Spinal cord (tissue), 10 donors: ENCODE results near the gene SLC7A8. TPM values are rescaled to one million over a fixed set of nuclear protein-coding genes. Genes with fewer than 3 reads are reported as not detected.
A peak's percentile ranks its signal among the peaks of the same experiment; 100 is the strongest.

Experiments
- DNase-seq, 6 donors: peaks; one replicate each; pipeline versions ENCODE4 v3.0.0 to v3.0.0-alpha.2; 2013 to 2015; ENCODE audit warnings: low spot score in 6 of 6, low read depth in 4 of 6
- H3K27ac ChIP-seq: one replicate; pipeline ENCODE4 v1.5.1; 2013; ENCODE audit warnings: low read depth, low read length, control low read depth
- H3K27me3 ChIP-seq: one replicate; pipeline ENCODE4 v1.6.1; 2013; ENCODE audit warnings: low read length; ENCODE audit not compliant: control insufficient read depth, insufficient read depth
- H3K36me3 ChIP-seq: one replicate; pipeline ENCODE4 v1.6.1; 2013; ENCODE audit warnings: low read length; ENCODE audit not compliant: control insufficient read depth, insufficient read depth
- H3K4me1 ChIP-seq: one replicate; pipeline ENCODE4 v1.6.1; 2013; ENCODE audit warnings: low read length; ENCODE audit not compliant: control insufficient read depth, insufficient read depth
- H3K4me3 ChIP-seq: one replicate; pipeline ENCODE4 v1.5.1; 2013; ENCODE audit warnings: low read depth, low read length, control low read depth
- H3K9me3 ChIP-seq: one replicate; pipeline ENCODE4 v1.6.1; 2013; ENCODE audit warnings: low read length; ENCODE audit not compliant: control insufficient read depth, insufficient read depth
- WGBS: methylation state at CpG from one replicate; pipeline ENCODE4 v1.1.5; 2013; ENCODE audit warnings: missing lambda C conversion rate; ENCODE audit not compliant: insufficient coverage; 5-methylcytosine and 5-hydroxymethylcytosine counted together
- polyA plus RNA-seq, 2 donors: library from polyadenylated mRNA; unstranded; fragments of 120-200 nt; gene quantifications; one replicate each; pipeline ENCODE4 v1.2.1, GENCODE V29; 2013; ENCODE audit not compliant: insufficient read length in 2 of 2
- total RNA-seq, 2 donors: library from RNA; depleted of rRNA in 1 of 2; stranded (reverse); fragments of 120-200 nt in 1 of 2; fragments of >200 nt in 1 of 2; gene quantifications; one replicate each; pipeline versions ENCODE4 v1.2.3 to v1.2.4, GENCODE V29; 2013 to 2014
- donor health status: healthy.

The SLC7A8 gene
- total and polyA plus RNA-seq, 4 donors: 8.6 to 18.9 (median 17.2) TPM

- peaks cover 4% of the 10 kb centered on the region for H3K36me3 ChIP-seq
- H3K9me3 ChIP-seq: no peaks in the 10 kb centered on the region
- no peak for DNase-seq
- peaks cover 3% of the 10 kb centered on the region for H3K4me1 ChIP-seq
- no peak overlapping the region for H3K27ac ChIP-seq
- no peak overlapping the region for H3K4me3 ChIP-seq
- H3K27me3 ChIP-seq: no peaks in the 10 kb centered on the region
- WGBS: 92% methylated on average over 5 of the region's 7 CpGs
Measured at GRCh38 chr14:23128969-23129758, 54.3 kb downstream of the SLC7A8 start.

GRCh38 chr14:23127861-23128260 lies 55.6 kb downstream of the SLC7A8 start:
- 91% methylated on average over 1 of the region's 3 CpGs for WGBS
- no peaks in the 10 kb centered on the region for H3K9me3 ChIP-seq
- no peak overlapping the region for H3K4me3 ChIP-seq
- no peak overlapping the region for H3K27ac ChIP-seq
- H3K27me3 ChIP-seq: no peaks in the 10 kb centered on the region
- peaks cover 6% of the 10 kb centered on the region for H3K4me1 ChIP-seq
- DNase-seq: no peak
- peaks cover 4% of the 10 kb centered on the region for H3K36me3 ChIP-seq

- DNase-seq: no peak
- 79% methylated on average over 7 of the region's 8 CpGs for WGBS
- no peak overlapping the region for H3K4me3 ChIP-seq
- no peaks in the 10 kb centered on the region for H3K9me3 ChIP-seq
- H3K27me3 ChIP-seq: no peaks in the 10 kb centered on the region
- H3K36me3 ChIP-seq: peaks cover 4% of the 10 kb centered on the region
- no peak overlapping the region for H3K27ac ChIP-seq
- H3K4me1 ChIP-seq: peaks cover 6% of the 10 kb centered on the region
Measured at GRCh38 chr14:23126548-23127278, 56.7 kb downstream of the SLC7A8 start.

GRCh38 chr14:23125933-23126524 lies 57.4 kb downstream of the SLC7A8 start:
- 67% methylated on average over 7 of the region's 9 CpGs for WGBS
- Histone ChIP-seq H3K27me3 (no peaks in the 10 kb centered on the region), H3K4me1 (peaks cover 9% of the 10 kb centered on the region), H3K9me3 (no peaks in the 10 kb centered on the region), H3K36me3 (peaks cover 4% of the 10 kb centered on the region), H3K27ac (no peak overlapping the region), H3K4me3 (no peak overlapping the region)
- no peak for DNase-seq

GRCh38 chr14:23125011-23125410 lies 58.4 kb downstream of the SLC7A8 start:
- peaks cover 12% of the 10 kb centered on the region for H3K4me1 ChIP-seq
- no peak overlapping the region for H3K27ac ChIP-seq
- 60% methylated on average over 1 of the region's 3 CpGs for WGBS
- H3K36me3 ChIP-seq: peaks cover 4% of the 10 kb centered on the region
- H3K27me3 ChIP-seq: no peaks in the 10 kb centered on the region
- H3K9me3 ChIP-seq: no peaks in the 10 kb centered on the region
- no peak overlapping the region for H3K4me3 ChIP-seq
- no peak for DNase-seq

- Histone ChIP-seq H3K27ac (no peak overlapping the region), H3K4me1 (peaks cover 12% of the 10 kb centered on the region), H3K27me3 (no peaks in the 10 kb centered on the region), H3K36me3 (peaks cover 4% of the 10 kb centered on the region), H3K4me3 (no peak overlapping the region), H3K9me3 (no peaks in the 10 kb centered on the region)
- no peak for DNase-seq
- WGBS: 91% methylated on average over 10 of the region's 13 CpGs
Measured at GRCh38 chr14:23124337-23124954, 59.0 kb downstream of the SLC7A8 start.

GRCh38 chr14:23123419-23123818 lies 60.0 kb downstream of the SLC7A8 start:
- H3K36me3 ChIP-seq: peaks cover 4% of the 10 kb centered on the region
- H3K4me1 ChIP-seq: peaks cover 12% of the 10 kb centered on the region
- no peak overlapping the region for H3K4me3 ChIP-seq
- H3K27me3 ChIP-seq: no peaks in the 10 kb centered on the region
- no peak overlapping the region for H3K27ac ChIP-seq
- peak in 2 of 6 donors; percentile 11 to 37 for DNase-seq
- WGBS: 43% methylated on average over 8 of the region's 8 CpGs
- H3K9me3 ChIP-seq: no peaks in the 10 kb centered on the region

- no peak overlapping the region for H3K27ac ChIP-seq
- DNase-seq: no peak
- H3K27me3 ChIP-seq: no peaks in the 10 kb centered on the region
- 88% methylated on average over 5 of the region's 6 CpGs for WGBS
- no peaks in the 10 kb centered on the region for H3K36me3 ChIP-seq
- peaks cover 12% of the 10 kb centered on the region for H3K4me1 ChIP-seq
- H3K9me3 ChIP-seq: no peaks in the 10 kb centered on the region
- no peak overlapping the region for H3K4me3 ChIP-seq
Measured at GRCh38 chr14:23122086-23122485, 61.4 kb downstream of the SLC7A8 start.

GRCh38 chr14:23121361-23121771 lies 62.1 kb downstream of the SLC7A8 start:
- 36% methylated on average over 6 of the region's 6 CpGs for whole genome bisulfite sequencing
- H3K27ac ChIP-seq: no peak overlapping the region
- H3K4me3 ChIP-seq: no peak overlapping the region
- peaks cover 12% of the 10 kb centered on the region for H3K4me1 ChIP-seq
- H3K9me3 ChIP-seq: no peaks in the 10 kb centered on the region
- DNase-seq: peak in 2 of 6 donors; percentile 26 to 48
- H3K36me3 ChIP-seq: no peaks in the 10 kb centered on the region
- no peaks in the 10 kb centered on the region for H3K27me3 ChIP-seq
